Neural cell (in vitro differentiated cells): Measurements from ENCODE around the gene TBX18. TPM values are rescaled to one million over a fixed set of nuclear protein-coding genes. Genes with fewer than 3 reads are reported as not detected.

Experiments used
- H2AFZ ChIP-seq: fragments of 200-600, 300-800 bp; sonication (generic), shearing (Covaris generic); 2 replicates; pipeline ENCODE4 v1.6.0; 2014; ENCODE audit warnings: low read depth, mild to moderate bottlenecking, antibody characterized with exemption, low read length, moderate library complexity
- H3F3A ChIP-seq: fragments of 200-600 bp; shearing (Covaris generic); 2 replicates; pipeline ENCODE4 v1.6.1; 2016; ENCODE audit warnings: mild to moderate bottlenecking, moderate library complexity, mixed read lengths, antibody characterized with exemption, low read length; ENCODE audit not compliant: insufficient read depth, poor library complexity, severe bottlenecking
- H3K27ac ChIP-seq: fragments of 200-600, 300-800 bp; sonication (generic), shearing (Covaris generic); 2 replicates; pipeline ENCODE4 v1.5.1; 2014; ENCODE audit warnings: mild to moderate bottlenecking, low read length, moderate library complexity
- H3K27me3 ChIP-seq: fragments of 300-800, 200-600 bp; sonication (generic), shearing (Covaris generic); 2 replicates; pipeline ENCODE4 v1.6.0; 2014; ENCODE audit warnings: mild to moderate bottlenecking, low read depth, low read length, moderate library complexity; ENCODE audit not compliant: insufficient read depth
- H3K36me3 ChIP-seq: fragments of 300-800, 200-600 bp; sonication (generic), shearing (Covaris generic); 2 replicates; pipeline ENCODE4 v1.5.1; 2014; ENCODE audit warnings: mild to moderate bottlenecking, antibody characterized with exemption, low read length, moderate library complexity; ENCODE audit not compliant: insufficient read depth
- H3K4me2 ChIP-seq: fragments of 300-800, 200-600 bp; sonication (generic), shearing (Covaris generic); 2 replicates; pipeline ENCODE4 v1.6.0; 2014; ENCODE audit warnings: mild to moderate bottlenecking, low read length
- H3K4me3 ChIP-seq: fragments of 300-800, 200-600 bp; sonication (generic), shearing (Covaris generic); 2 replicates; pipeline ENCODE4 v1.5.1; 2014; ENCODE audit warnings: mild to moderate bottlenecking, low read length, moderate library complexity
- H3K79me2 ChIP-seq: fragments of 200-600 bp; shearing (Covaris generic); replicated peaks from 2 replicates; pipeline ENCODE4 v1.6.0; 2014; ENCODE audit warnings: mild to moderate bottlenecking, low read length, moderate library complexity; ENCODE audit not compliant: insufficient read depth
- H3K9ac ChIP-seq: fragments of 300-800, 200-600 bp; sonication (generic), shearing (Covaris generic); 2 replicates; pipeline ENCODE4 v1.6.1; 2016; ENCODE audit warnings: mild to moderate bottlenecking, low read length, mixed read lengths
- H3K9me2 ChIP-seq: fragments of 200-600 bp; shearing (Covaris generic); 2 replicates; pipeline ENCODE4 v1.6.1; 2016; ENCODE audit warnings: mild to moderate bottlenecking, low read length, mixed read lengths; ENCODE audit not compliant: insufficient read depth
- H3K9me3 ChIP-seq: fragments of 200-600, 300-800 bp; sonication (generic), shearing (Covaris generic); 2 replicates; pipeline ENCODE4 v1.6.1; 2016; ENCODE audit warnings: mild to moderate bottlenecking, mixed run types, low read length, moderate library complexity, mixed read lengths
- H4K20me1 ChIP-seq: fragments of 200-600 bp; shearing (Covaris generic); 2 replicates; pipeline ENCODE4 v1.6.1; 2016; ENCODE audit warnings: mild to moderate bottlenecking, mixed run types; ENCODE audit not compliant: insufficient read depth
- CTCF ChIP-seq: fragments of 450-650 bp; IDR thresholded peaks from 2 replicates; pipeline ENCODE4 v1.5.1; 2014; ENCODE audit warnings: antibody characterized with exemption, mild to moderate bottlenecking, moderate library complexity; ENCODE audit not compliant: poor library complexity, severe bottlenecking
- EP300 ChIP-seq: fragments of 450-650 bp; conservative IDR thresholded peaks from 2 replicates; pipeline ENCODE4 v1.6.1; 2014; ENCODE audit warnings: antibody characterized with exemption, mild to moderate bottlenecking, moderate library complexity; ENCODE audit not compliant: poor library complexity, severe bottlenecking
- EZH2 ChIP-seq: fragments of 200-600, 300-800 bp; shearing (Covaris generic), sonication (generic); IDR thresholded peaks from 2 replicates; pipeline ENCODE4 v1.6.1; 2014; ENCODE audit warnings: antibody characterized with exemption, low read length, borderline replicate concordance, mild to moderate bottlenecking; ENCODE audit not compliant: insufficient read depth, poor library complexity, severe bottlenecking
- MXI1 ChIP-seq: fragments of 450-650 bp; conservative IDR thresholded peaks from 2 replicates; pipeline ENCODE4 v1.6.1; 2014; ENCODE audit warnings: antibody characterized with exemption, mild to moderate bottlenecking; ENCODE audit not compliant: poor library complexity, severe bottlenecking
- POLR2AphosphoS5 ChIP-seq: IDR thresholded peaks from 2 replicates; pipeline ENCODE4 v1.6.1; 2012
- RAD21 ChIP-seq: fragments of 450-650 bp; conservative IDR thresholded peaks from 2 replicates; pipeline ENCODE4 v1.6.1; 2014; ENCODE audit warnings: antibody characterized with exemption, mild to moderate bottlenecking, moderate library complexity
- REST ChIP-seq: IDR thresholded peaks from 2 replicates; pipeline ENCODE4 v1.6.1; 2012; ENCODE audit warnings: borderline replicate concordance
- SMC3 ChIP-seq: fragments of 450-650 bp; conservative IDR thresholded peaks from 2 replicates; pipeline ENCODE4 v1.6.1; 2014; ENCODE audit warnings: antibody characterized with exemption, mild to moderate bottlenecking, moderate library complexity; ENCODE audit not compliant: poor library complexity
- TAF1 ChIP-seq: IDR thresholded peaks from 2 replicates; pipeline ENCODE4 v1.6.1; 2012; ENCODE audit warnings: low read depth
- polyA plus RNA-seq: library from polyadenylated mRNA; depleted of rRNA; stranded (reverse); fragments of >200 nt; gene quantifications from 2 replicates; pipeline ENCODE4 v1.2.3, GENCODE V29; 2014

TBX18 gene
- polyA plus RNA-seq, 1 donor from 2014 or later: not detected

DNA sequence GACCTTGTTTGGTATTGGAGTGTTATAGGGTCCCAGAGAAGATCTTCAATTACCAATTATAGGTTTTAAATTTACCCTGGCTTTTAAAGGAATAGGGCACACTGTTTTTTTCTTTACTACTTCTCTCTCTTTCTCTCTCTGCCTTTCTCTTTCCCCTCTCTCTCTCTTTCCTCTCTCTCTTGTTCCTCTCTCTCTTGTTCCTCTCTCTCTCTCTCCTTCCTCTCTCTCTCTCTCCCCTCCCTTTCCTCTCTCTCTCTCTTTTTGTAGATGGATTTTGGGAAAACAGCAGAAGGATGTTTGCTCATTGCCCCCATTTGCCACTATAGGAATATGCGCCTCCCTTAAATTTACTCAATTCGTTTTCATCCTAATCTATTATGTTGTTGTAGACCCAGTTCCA is 45.2 kb downstream of the TBX18 start:
- Histone ChIP-seq H3K4me3 (no peak overlapping the region), H3K4me2 (no peak overlapping the region), H3K9ac (no peak overlapping the region), H3K36me3 (no peaks in the 10 kb centered on the region), H4K20me1 (no peaks in the 10 kb centered on the region), H3K27ac (no peak overlapping the region), H3F3A (no peaks in the 10 kb centered on the region), H3K9me2 (no peaks in the 10 kb centered on the region), H3K79me2 (no peaks in the 10 kb centered on the region), H3K9me3 (no peaks in the 10 kb centered on the region), H3K27me3 (no peaks in the 10 kb centered on the region), H2AFZ (no peak overlapping the region)
- TF ChIP-seq RAD21: no peak
- TF ChIP-seq SMC3: no peak
- TF ChIP-seq REST: no peak
- TF ChIP-seq EP300: no peak
- TF ChIP-seq TAF1: no peak
- no peak for TF ChIP-seq POLR2AphosphoS5
- TF ChIP-seq EZH2: no peak
- TF ChIP-seq MXI1: no peak
- no peak for TF ChIP-seq CTCF

GRCh38 chr6:84718038-84718955 is 46.1 kb downstream of the TBX18 start:
- no peak overlapping the region for H3K4me3 ChIP-seq
- H3K79me2 ChIP-seq: no peaks in the 10 kb centered on the region
- TF ChIP-seq RAD21 (no peak), MXI1 (no peak), CTCF (no peak), EP300 (no peak), SMC3 (no peak), TAF1 (no peak), EZH2 (no peak), POLR2AphosphoS5 (no peak), REST (no peak)

More at GRCh38 chr6:84718038-84718955, 46.1 kb downstream of the TBX18 start:
- Histone ChIP-seq H3K9me3 (no peaks in the 10 kb centered on the region), H3K27me3 (no peaks in the 10 kb centered on the region), H3K9ac (no peak overlapping the region), H3K36me3 (no peaks in the 10 kb centered on the region), H2AFZ (no peak overlapping the region), H3F3A (no peaks in the 10 kb centered on the region), H3K4me2 (no peak overlapping the region), H3K27ac (no peak overlapping the region), H3K9me2 (no peaks in the 10 kb centered on the region), H4K20me1 (no peaks in the 10 kb centered on the region)
